WTC11 (cell line): ENCODE data around the gene TSPAN33. TPM values are rescaled to one million over a fixed set of nuclear protein-coding genes. Genes with fewer than 3 reads are reported as not detected.

Experiments
- ATAC-seq: fragments of 200-7000 bp; cut with Tn5 transposase; 2 replicates; pipeline ENCODE4 v1.10.0; 2021; ENCODE audit warnings: mild to moderate bottlenecking, moderate library complexity
- CTCF ChIA-PET: fragments of 300-600 bp; sonication (Branson Sonifier 250); formaldehyde crosslinking; loops from one replicate; lab custom pipeline; 2021; ENCODE audit warnings: antibody characterized with exemption; lab: Charles Lee
- POLR2A ChIA-PET: fragments of 350-600 bp; sonication (Branson Sonifier 250); formaldehyde crosslinking; loops from one replicate; lab custom pipeline; 2021; ENCODE audit warnings: antibody characterized with exemption; lab: Charles Lee
- DNase-seq: peaks from one replicate; pipeline ENCODE4 v3.0.0; 2021; ENCODE audit warnings: low spot score
- H3K27ac Mint-ChIP-seq: 2 replicates; pipeline ENCODE4 v1.8.0; 2021; ENCODE audit warnings: mixed read lengths
- H3K27me3 Mint-ChIP-seq: 2 replicates; pipeline ENCODE4 v1.8.0; 2021; ENCODE audit warnings: low read depth, mild to moderate bottlenecking, moderate library complexity, mixed read lengths
- H3K36me3 Mint-ChIP-seq: 2 replicates; pipeline ENCODE4 v1.8.0; 2021; ENCODE audit warnings: mixed read lengths
- H3K4me1 Mint-ChIP-seq: 2 replicates; pipeline ENCODE4 v1.8.0; 2022; ENCODE audit warnings: mixed read lengths
- H3K4me3 Mint-ChIP-seq: 2 replicates; pipeline ENCODE4 v1.8.0; 2021; ENCODE audit warnings: mild to moderate bottlenecking, moderate library complexity, mixed read lengths
- H3K9me3 Mint-ChIP-seq: 2 replicates; pipeline ENCODE4 v1.8.0; 2021; ENCODE audit warnings: mixed read lengths
- CTCF ChIP-seq: fragments of 200-600 bp; IDR thresholded peaks from 2 replicates; pipeline ENCODE4 v1.8.0; 2022; ENCODE audit warnings: antibody characterized with exemption
- E2F5 ChIP-seq: sonication (generic); formaldehyde crosslinking; IDR thresholded peaks from 2 replicates; pipeline ENCODE4 v1.8.1; 2022; ENCODE audit warnings: mild to moderate bottlenecking, moderate library complexity, missing genetic modification reagents
- EMX1 ChIP-seq: fragments of 250-450 bp; sonication (Bioruptor Pico); IDR thresholded peaks from 2 replicates; pipeline ENCODE4 v1.8.0; 2021; ENCODE audit warnings: mild to moderate bottlenecking
- ESRRA ChIP-seq: sonication (generic); formaldehyde crosslinking; IDR thresholded peaks from 2 replicates; pipeline ENCODE4 v1.8.1; 2022; ENCODE audit warnings: mild to moderate bottlenecking, missing genetic modification reagents, borderline replicate concordance
- FOXP4 ChIP-seq: sonication (generic); formaldehyde crosslinking; IDR thresholded peaks from 2 replicates; pipeline ENCODE4 v1.8.0; 2022; ENCODE audit warnings: mild to moderate bottlenecking, missing genetic modification reagents
- GTF2I ChIP-seq: fragments of 250-450 bp; sonication (Bioruptor Pico); conservative IDR thresholded peaks from 2 replicates; pipeline ENCODE4 v1.4.0; 2021; ENCODE audit warnings: mild to moderate bottlenecking
- HMGXB4 ChIP-seq: sonication (generic); formaldehyde crosslinking; IDR thresholded peaks from 2 replicates; pipeline ENCODE4 v1.8.1; 2023; ENCODE audit warnings: mild to moderate bottlenecking, moderate library complexity, missing genetic modification reagents
- JAZF1 ChIP-seq: fragments of 250-450 bp; sonication (Bioruptor Pico); IDR thresholded peaks from 2 replicates; pipeline ENCODE4 v1.9.0; 2021; ENCODE audit warnings: moderate library complexity, mild to moderate bottlenecking, inconsistent platforms
- NFATC4 ChIP-seq: fragments of 250-450 bp; sonication (Bioruptor Pico); IDR thresholded peaks from 2 replicates; pipeline ENCODE4 v1.9.0; 2021; ENCODE audit warnings: mild to moderate bottlenecking
- NFYB ChIP-seq: sonication (generic); formaldehyde crosslinking; conservative IDR thresholded peaks from 2 replicates; pipeline ENCODE4 v1.8.0; 2022; ENCODE audit warnings: low read depth, missing genetic modification reagents
- NR1H2 ChIP-seq: sonication (generic); formaldehyde crosslinking; IDR thresholded peaks from 2 replicates; pipeline ENCODE4 v1.9.0; 2021; ENCODE audit warnings: mild to moderate bottlenecking, moderate library complexity, missing genetic modification reagents
- NR3C1 ChIP-seq: sonication (generic); formaldehyde crosslinking; conservative IDR thresholded peaks from 2 replicates; pipeline ENCODE4 v1.8.1; 2023; ENCODE audit warnings: low read depth, mild to moderate bottlenecking, missing genetic modification reagents
- SMAD4 ChIP-seq: sonication (generic); formaldehyde crosslinking; IDR thresholded peaks from 2 replicates; pipeline ENCODE4 v1.8.0; 2022; ENCODE audit warnings: mild to moderate bottlenecking, missing genetic modification reagents
- USF2 ChIP-seq: sonication (generic); formaldehyde crosslinking; IDR thresholded peaks from 2 replicates; pipeline ENCODE4 v1.8.1; 2023; ENCODE audit warnings: mild to moderate bottlenecking, missing genetic modification reagents, moderate library complexity
- ZNF219 ChIP-seq: sonication (generic); formaldehyde crosslinking; IDR thresholded peaks from 2 replicates; pipeline ENCODE4 v1.8.0; 2023; ENCODE audit warnings: missing genetic modification reagents, mild to moderate bottlenecking, borderline replicate concordance
- ZNF232 ChIP-seq: sonication (generic); formaldehyde crosslinking; IDR thresholded peaks from 2 replicates; pipeline ENCODE4 v1.8.0; 2022; ENCODE audit warnings: mild to moderate bottlenecking, missing genetic modification reagents
- ZNF416 ChIP-seq: fragments of 250-450 bp; sonication (Bioruptor Pico); IDR thresholded peaks from 2 replicates; pipeline ENCODE4 v1.9.0; 2021; ENCODE audit warnings: mild to moderate bottlenecking, inconsistent platforms
- total RNA-seq: library from RNA; stranded (reverse); gene quantifications from 3 replicates; pipeline ENCODE4 v1.2.3, GENCODE V29; 2021

The TSPAN33 gene
- total RNA-seq, 1 experiment from 2014 or later = 30.0 TPM

- Mint-ChIP-seq H3K9me3 (peaks cover 13% of the 10 kb centered on the region), H3K36me3 (peaks cover 34% of the 10 kb centered on the region), H3K4me1 (no peaks in the 10 kb centered on the region), H3K27me3 (no peaks in the 10 kb centered on the region), H3K4me3 (no peak overlapping the region), H3K27ac (no peak overlapping the region)
- no peak for TF ChIP-seq JAZF1 (CRISPR knock-in tag)
- no peak for TF ChIP-seq HMGXB4 (CRISPR knock-in tag)
- no peak for TF ChIP-seq FOXP4 (CRISPR knock-in tag)
- no peak for TF ChIP-seq NR1H2 (CRISPR knock-in tag)
- ATAC-seq (no peak), DNase-seq (no peak)
- POLR2A ChIA-PET = no interaction called here
- CTCF ChIA-PET = interaction anchor here (1.0 kb wide), 1 partner anchor 13 kb away, joined by 3 read pairs; no protein-coding TSS in a partner anchor
Measured at GRCh38 chr7:129197771-129198170, 53.3 kb downstream of the TSPAN33 start.

GRCh38 chr7:129199406-129199805 is 54.9 kb downstream of the TSPAN33 start:
- no peak for DNase-seq
- CTCF ChIA-PET = no interaction called here
- H3K4me1 Mint-ChIP-seq = no peaks in the 10 kb centered on the region
- peaks cover 10% of the 10 kb centered on the region for H3K9me3 Mint-ChIP-seq
- TF ChIP-seq JAZF1 (CRISPR knock-in tag) (no peak), EMX1 (CRISPR knock-in tag) (no peak), CTCF (no peak), E2F5 (no peak), NFATC4 (CRISPR knock-in tag) (no peak), ZNF219 (CRISPR knock-in tag) (no peak), ZNF232 (CRISPR knock-in tag) (no peak), SMAD4 (CRISPR knock-in tag) (no peak), USF2 (CRISPR knock-in tag) (no peak), ZNF416 (CRISPR knock-in tag) (no peak), GTF2I (CRISPR knock-in tag) (no peak), NFYB (no peak), ESRRA (no peak), NR3C1 (no peak)
- TF ChIP-seq, all 79 proteins: peak for 0
- Mint-ChIP-seq H3K36me3 (peaks cover 26% of the 10 kb centered on the region), H3K27me3 (no peaks in the 10 kb centered on the region), H3K4me3 (no peak overlapping the region), H3K27ac (no peak overlapping the region)
- POLR2A ChIA-PET = no interaction called here
- no peak for ATAC-seq
